ENCODE measurements around the gene UBR4. TPM values are rescaled to one million over a fixed set of nuclear protein-coding genes. Genes with fewer than 3 reads are reported as not detected.

The UBR4 gene
- total and polyA plus RNA-seq, 10 of the 15 experiments (the other 5 are each of a cell fraction or from before 2014, with no cell fraction given): 34.2 to 124 (median 56.2) TPM

GRCh38 chr1:19178734-19179398, 31.2 kb downstream of the UBR4 start:
- DNase-seq (ENCODE audit: low read depth, low spot score): no peak
- ChIA-PET RAD21 (ENCODE audit: unreplicated experiment) (interaction anchor here (1.0 kb wide), 2 partner anchors 14 to 62 kb away, joined by 3 to 8 read pairs; no protein-coding TSS in a partner anchor), CTCF (interaction anchor here (0.8 to 3.0 kb wide), 10 partner anchors 9 to 475 kb away, joined by 3 to 16 read pairs (median 4); no protein-coding TSS in a partner anchor), POLR2A (no interaction called here), SMC1A (ENCODE audit: uncharacterized antibody, unreplicated experiment) (interaction anchor here (1.0 to 2.7 kb wide), 7 partner anchors 9 to 475 kb away, joined by 3 to 10 read pairs (median 3); no protein-coding TSS in a partner anchor)
- in situ Hi-C loops (cut with MboI): loop anchor here (25.0 kb wide), 1 partner anchor 1583 kb away; no protein-coding TSS in a partner anchor
- Histone ChIP-seq H3K27me3 (replicated peaks in 1 of 2; ENCODE audit: control insufficient read depth in 2 of 2, insufficient read depth in 2 of 2, low read length in 1 of 2) (no peaks in the 10 kb centered on the region), H3K4me2 (ENCODE audit: control insufficient read depth, insufficient read depth) (no peak overlapping the region), H3K9ac (ENCODE audit: control insufficient read depth, insufficient read depth, low read length) (no peak overlapping the region), H3K9me3 (replicated peaks; ENCODE audit: control insufficient read depth, insufficient read depth, low read length) (no peaks in the 10 kb centered on the region), H3K79me2 (ENCODE audit: control insufficient read depth, insufficient read depth, low read length) (no peaks in the 10 kb centered on the region), H4K20me1 (ENCODE audit: control insufficient read depth, insufficient read depth) (no peaks in the 10 kb centered on the region), H2AFZ (ENCODE audit: control insufficient read depth, low read depth, low read length) (no peak overlapping the region), H3K4me1 (ENCODE audit: control insufficient read depth, insufficient read depth, low read length) (no peaks in the 10 kb centered on the region), H3K27ac (ENCODE audit: control insufficient read depth, insufficient read depth) (no peak overlapping the region), H3K36me3 (ENCODE audit: control insufficient read depth in 2 of 2, insufficient read depth in 2 of 2, low read length in 1 of 2) (peaks cover 11 to 44% of the 10 kb centered on the region in 2 experiments), H3K4me3 (no peak overlapping the region)
- no peak for ATAC-seq
- TF ChIP-seq MXI1 (IDR thresholded peaks at IDR 0.05; ENCODE audit: low read depth, low read length) (no peak), ZNF384 (IDR thresholded peaks at IDR 0.05; ENCODE audit: borderline replicate concordance, low read depth, low read length) (no peak), SMAD1 (IDR thresholded peaks at IDR 0.05; ENCODE audit: low read depth, partially characterized antibody) (no peak)
- BruUV-seq (replicated peaks): no TSS peak
- FAIRE-seq: no peak
- intact Hi-C loops (cut with micrococcal nuclease; ENCODE audit: unreplicated experiment): loop anchor here (1.0 kb wide), 1 partner anchor 62 kb away; no protein-coding TSS in a partner anchor
- 51% methylated on average over 5 of the region's 5 CpGs for WGBS (ENCODE audit: insufficient coverage, insufficient replicate concordance, low lambda C conversion rate, missing lambda C conversion rate)

GRCh38 chr1:19177811-19178210, 32.3 kb downstream of the UBR4 start:
- 97% methylated on average over 2 of the region's 2 CpGs for WGBS (ENCODE audit: insufficient coverage, insufficient replicate concordance, low lambda C conversion rate, missing lambda C conversion rate)
- in situ Hi-C loops (cut with MboI): loop anchor here (25.0 kb wide), 1 partner anchor 1584 kb away; no protein-coding TSS in a partner anchor
- intact Hi-C loops (cut with micrococcal nuclease; ENCODE audit: unreplicated experiment): no loop called here

More at GRCh38 chr1:19177811-19178210, 32.3 kb downstream of the UBR4 start:
- DNase-seq (ENCODE audit: low read depth, low spot score) (no peak), FAIRE-seq (no peak), ATAC-seq (no peak)
- H3K9me3 ChIP-seq (replicated peaks; ENCODE audit: control insufficient read depth, insufficient read depth, low read length): no peaks in the 10 kb centered on the region
- H3K36me3 ChIP-seq (ENCODE audit: control insufficient read depth in 2 of 2, insufficient read depth in 2 of 2, low read length in 1 of 2): peaks cover 12 to 42% of the 10 kb centered on the region in 2 experiments
- POLR2A ChIA-PET: no interaction called here
- TF ChIP-seq RAD51 (IDR thresholded peaks at IDR 0.05) (no peak), EZH2 (IDR thresholded peaks at IDR 0.05; ENCODE audit: borderline replicate concordance, control insufficient read depth, low read depth, low read length) (no peak), SKIL (IDR thresholded peaks at IDR 0.05; ENCODE audit: low read depth, poor library complexity, severe bottlenecking) (no peak), KLF5 (IDR thresholded peaks at IDR 0.05; ENCODE audit: partially characterized antibody) (no peak), NFXL1 (IDR thresholded peaks at IDR 0.05; ENCODE audit: borderline replicate concordance) (no peak), RCOR1 (conservative IDR thresholded peaks at IDR 0.05; ENCODE audit: low read depth, low read length) (no peak), BRCA1 (IDR thresholded peaks at IDR 0.05; ENCODE audit: low read depth, low read length) (no peak)
- no peak overlapping the region for H3K4me2 ChIP-seq (ENCODE audit: control insufficient read depth, insufficient read depth)
- H3K4me3 ChIP-seq: no peak overlapping the region
- BruUV-seq (replicated peaks): no TSS peak
- H3K79me2 ChIP-seq (ENCODE audit: control insufficient read depth, insufficient read depth, low read length): no peaks in the 10 kb centered on the region
- H4K20me1 ChIP-seq (ENCODE audit: control insufficient read depth, insufficient read depth): no peaks in the 10 kb centered on the region
- RAD21 ChIA-PET (ENCODE audit: unreplicated experiment): no interaction called here
- CTCF ChIA-PET: interaction anchor here (3.0 kb wide), 1 partner anchor 12 kb away, joined by 11 read pairs; no protein-coding TSS in a partner anchor
- SMC1A ChIA-PET (ENCODE audit: uncharacterized antibody, unreplicated experiment): interaction anchor here (1.0 to 2.7 kb wide), 2 partner anchors 11 to 15 kb away, joined by 3 to 10 read pairs; no protein-coding TSS in a partner anchor
- H3K4me1 ChIP-seq (ENCODE audit: control insufficient read depth, insufficient read depth, low read length): no peaks in the 10 kb centered on the region
- no peak overlapping the region for H3K9ac ChIP-seq (ENCODE audit: control insufficient read depth, insufficient read depth, low read length)
- H2AFZ ChIP-seq (ENCODE audit: control insufficient read depth, low read depth, low read length): no peak overlapping the region
- H3K27ac ChIP-seq (ENCODE audit: control insufficient read depth, insufficient read depth): no peak overlapping the region
- H3K27me3 ChIP-seq (replicated peaks in 1 of 2; ENCODE audit: control insufficient read depth in 2 of 2, insufficient read depth in 2 of 2, low read length in 1 of 2): no peaks in the 10 kb centered on the region

Measured in GM12878 (cell line).